Central memory CD8-positive, alpha-beta T cell (primary cell): Measurements from ENCODE around the gene FHOD1.

ENCODE experiments used
- ATAC-seq: fragments of 150-1000 bp; cut with Tn5 transposase; replicated peaks from 2 replicates; pipeline ENCODE4 v1.10.0; 2022; ENCODE audit warnings: mild to moderate bottlenecking, moderate FRiP score, moderate number of reproducible peaks; ENCODE audit not compliant: poor library complexity, severe bottlenecking; ENCODE audit errors: extremely low read depth
- DNase-seq, 2 donors: peaks; one replicate each; pipeline ENCODE4 v3.0.0; 2021; ENCODE audit warnings: low spot score in 2 of 2
- H3K27ac Mint-ChIP-seq: one replicate; pipeline ENCODE4 v1.8.0; 2022; ENCODE audit warnings: low read depth, mild to moderate bottlenecking, moderate library complexity, mixed read lengths
- H3K27me3 Mint-ChIP-seq: one replicate; pipeline ENCODE4 v1.8.0; 2022; ENCODE audit warnings: mixed read lengths
- H3K36me3 Mint-ChIP-seq: one replicate; pipeline ENCODE4 v1.8.0; 2022; ENCODE audit warnings: mild to moderate bottlenecking, moderate library complexity, mixed read lengths; ENCODE audit not compliant: insufficient read depth
- H3K4me1 Mint-ChIP-seq: one replicate; pipeline ENCODE4 v1.8.0; 2022; ENCODE audit warnings: mixed read lengths
- H3K4me3 Mint-ChIP-seq: one replicate; pipeline ENCODE4 v1.8.0; 2022; ENCODE audit warnings: mild to moderate bottlenecking, moderate library complexity, mixed read lengths
- H3K9me3 Mint-ChIP-seq: one replicate; pipeline ENCODE4 v1.8.0; 2022; ENCODE audit warnings: mixed read lengths

The FHOD1 gene

DNA sequence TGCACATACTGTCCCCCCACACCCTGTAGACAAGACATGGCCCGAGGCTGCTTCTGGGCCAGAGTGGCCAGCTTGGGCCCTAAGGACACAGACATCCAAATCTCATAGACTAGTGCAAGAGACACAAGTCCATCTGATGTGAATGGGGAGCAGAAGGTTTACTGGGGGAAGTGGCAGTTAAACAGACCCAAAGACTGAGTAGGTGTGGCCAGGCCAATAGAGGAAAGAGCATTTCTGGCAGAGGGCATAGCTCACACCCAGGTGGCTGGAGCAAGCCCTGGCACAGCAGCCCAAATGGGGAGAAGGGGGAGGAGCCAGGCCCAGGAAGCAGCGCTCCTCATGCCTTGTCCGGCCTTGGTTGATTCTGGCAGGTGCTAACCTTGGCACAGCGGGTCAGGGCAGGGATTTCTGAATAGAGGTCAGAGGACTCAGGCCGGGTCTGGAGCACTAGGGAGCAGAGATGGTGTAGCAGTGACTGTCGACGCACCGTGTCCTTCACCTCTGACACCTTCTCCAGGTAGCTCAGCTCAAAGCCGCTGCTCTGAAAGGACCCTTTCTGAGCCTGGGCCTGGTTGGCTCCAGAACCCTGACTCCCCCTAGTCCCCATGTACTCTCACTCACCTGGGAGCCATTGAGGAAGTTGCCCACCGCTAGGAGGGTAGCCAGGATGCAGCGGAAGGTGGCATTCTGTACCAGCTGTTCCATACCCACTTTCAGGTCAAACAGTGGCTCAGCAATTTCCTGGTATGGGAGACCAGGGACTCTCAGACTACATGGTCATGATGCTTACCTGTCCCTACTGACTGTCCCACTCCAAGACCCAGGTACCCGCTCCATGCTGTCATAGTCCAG lies 16.2 kb downstream of the FHOD1 start:
- H3K4me3 Mint-ChIP-seq, result no peak overlapping the region

DNA sequence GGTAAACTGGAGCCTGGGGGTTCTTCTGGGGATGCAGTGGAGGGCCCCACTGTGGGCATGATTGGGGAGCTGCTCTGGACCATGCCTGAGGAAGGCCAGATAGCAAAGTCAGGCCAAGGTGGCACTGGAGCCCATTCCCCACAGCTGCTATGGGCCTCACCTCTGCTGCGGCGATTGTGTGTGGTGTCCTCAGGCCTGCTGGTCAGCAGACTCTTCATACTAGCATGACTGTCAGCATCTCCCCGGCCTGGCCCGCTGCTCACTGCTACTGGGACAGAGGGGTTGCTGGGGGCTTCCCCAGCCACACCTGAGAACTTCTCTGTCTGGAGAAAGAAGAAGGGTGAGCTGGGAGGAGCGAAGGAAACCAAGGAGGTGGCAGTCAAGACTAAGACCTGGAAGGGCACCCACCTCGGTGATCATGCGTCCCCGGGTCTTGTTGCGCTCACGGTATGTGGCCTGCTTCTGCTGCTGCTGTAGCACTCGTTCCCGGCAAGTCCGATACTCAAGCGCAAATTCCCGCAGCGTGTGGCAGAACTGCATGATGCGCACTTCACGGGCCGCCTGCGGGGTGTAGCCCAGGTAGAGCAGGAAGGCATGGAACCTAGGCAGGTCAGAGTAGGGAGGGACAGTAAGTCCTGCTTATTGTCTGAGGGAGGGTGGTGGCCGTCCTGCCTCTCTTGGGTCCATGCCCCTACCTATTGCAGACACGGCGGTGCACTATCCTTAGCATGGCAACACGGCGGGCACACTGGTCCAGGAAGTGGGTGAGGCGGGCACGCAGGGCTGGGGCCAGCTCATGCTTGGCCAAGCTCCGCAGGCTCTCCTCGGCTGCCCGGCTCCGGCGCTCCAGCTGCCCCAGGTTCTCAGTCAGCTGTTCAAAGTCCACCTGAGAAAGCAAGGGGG lies 17.1 kb downstream of the FHOD1 start:
- no peaks in the 10 kb centered on the region for H3K27me3 Mint-ChIP-seq
- H3K4me1 Mint-ChIP-seq, result peaks cover 33% of the 10 kb centered on the region
- peaks cover 25% of the 10 kb centered on the region for H3K36me3 Mint-ChIP-seq
- H3K9me3 Mint-ChIP-seq, result no peaks in the 10 kb centered on the region
- DNase-seq (no peak), ATAC-seq (no peak)
- H3K4me3 Mint-ChIP-seq, result no peak overlapping the region
- no peak overlapping the region for H3K27ac Mint-ChIP-seq

More for the DNA sequence above, 16.2 kb downstream of the FHOD1 start:
- Mint-ChIP-seq H3K27ac (no peak overlapping the region), H3K36me3 (peaks cover 23% of the 10 kb centered on the region), H3K4me1 (peaks cover 27% of the 10 kb centered on the region), H3K27me3 (no peaks in the 10 kb centered on the region), H3K9me3 (no peaks in the 10 kb centered on the region)
- ATAC-seq (no peak), DNase-seq (no peak)

DNA sequence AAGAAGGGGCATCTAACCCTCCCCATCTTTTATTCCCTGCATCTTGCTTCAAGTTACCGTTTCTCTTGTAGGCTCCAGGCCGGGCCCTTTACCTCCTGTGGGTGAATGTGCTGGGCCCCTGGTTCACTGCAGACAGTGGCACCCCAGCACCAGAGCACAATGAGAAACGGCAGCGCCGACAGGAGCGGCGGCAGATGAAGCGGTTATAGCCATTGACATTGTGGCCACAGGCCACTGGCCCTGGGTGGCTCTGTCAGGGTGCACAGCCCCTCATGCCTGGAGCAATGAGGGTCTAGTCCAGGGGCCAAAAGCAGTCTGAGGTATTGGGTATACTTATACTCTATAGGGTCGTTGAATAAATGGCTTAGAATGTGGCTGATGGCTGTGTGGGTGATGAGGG lies 18.4 kb downstream of the FHOD1 start:
- Mint-ChIP-seq H3K9me3 (no peaks in the 10 kb centered on the region), H3K27ac (no peak overlapping the region), H3K4me3 (peak overlapping the region; percentile 100), H3K4me1 (peaks cover 34% of the 10 kb centered on the region), H3K27me3 (no peaks in the 10 kb centered on the region), H3K36me3 (peaks cover 20% of the 10 kb centered on the region)
- DNase-seq (no peak), ATAC-seq (no peak)

DNA sequence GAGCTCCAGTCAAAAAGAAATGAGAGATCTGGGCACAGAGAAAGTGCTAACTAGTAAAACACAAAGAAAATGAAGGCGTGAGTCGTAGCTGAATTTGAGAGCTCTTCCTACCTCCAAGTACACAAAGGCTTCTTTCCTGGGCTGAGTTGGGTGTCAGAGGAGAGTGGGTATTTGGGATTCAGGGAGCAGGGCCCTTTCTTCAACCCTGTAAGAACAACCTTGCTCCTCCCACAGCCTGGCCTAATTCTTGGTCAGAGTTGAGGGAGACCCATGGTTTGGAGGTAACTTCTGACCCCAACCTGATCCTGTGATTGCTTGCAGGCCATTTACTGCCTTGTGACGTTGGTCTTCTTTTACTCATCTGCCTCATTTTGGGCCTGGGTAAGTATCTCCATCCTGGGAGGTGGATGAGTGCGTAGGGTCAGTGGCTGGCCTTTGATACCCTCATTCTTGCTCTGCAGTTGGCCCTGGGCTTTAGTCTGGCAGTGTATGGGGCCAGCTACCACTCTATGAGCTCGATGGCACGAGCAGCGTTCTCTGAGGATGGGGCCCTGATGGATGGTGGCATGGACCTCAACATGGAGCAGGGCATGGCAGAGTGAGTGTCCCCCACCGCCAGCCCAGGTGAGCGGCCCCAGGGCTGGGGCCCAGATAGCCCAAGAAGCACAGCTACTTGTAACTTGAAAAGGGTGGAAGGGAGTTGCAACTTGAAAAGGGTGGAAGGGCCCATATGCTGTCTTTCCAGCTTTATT lies 19.1 kb downstream of the FHOD1 start:
- DNase-seq, result no peak
- Mint-ChIP-seq H3K9me3 (no peaks in the 10 kb centered on the region), H3K27me3 (no peaks in the 10 kb centered on the region), H3K4me1 (peaks cover 34% of the 10 kb centered on the region), H3K36me3 (peaks cover 18% of the 10 kb centered on the region), H3K4me3 (peak overlapping the region; percentile 100), H3K27ac (peak overlapping the region; percentile 98)
- ATAC-seq, result no peak

DNA sequence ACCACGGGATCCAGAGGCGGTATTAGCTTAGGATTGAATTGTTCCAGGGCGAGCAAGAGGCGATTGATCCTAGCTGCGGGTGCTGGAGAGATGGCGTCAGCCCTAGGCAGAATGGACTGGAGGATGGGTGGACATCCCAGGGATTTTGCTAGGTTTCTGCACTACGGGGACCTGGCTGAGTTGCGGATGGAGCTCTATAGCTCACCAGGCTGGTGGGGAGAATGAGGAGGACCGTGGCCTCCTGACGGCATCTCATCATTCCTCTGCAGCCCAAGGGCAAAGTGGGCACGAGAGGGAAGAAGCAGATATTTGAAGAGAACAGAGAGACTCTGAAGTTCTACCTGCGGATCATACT lies 19.7 kb downstream of the FHOD1 start:
- Mint-ChIP-seq H3K9me3 (no peaks in the 10 kb centered on the region), H3K36me3 (peaks cover 18% of the 10 kb centered on the region), H3K27me3 (no peaks in the 10 kb centered on the region), H3K4me1 (peaks cover 34% of the 10 kb centered on the region), H3K27ac (peak overlapping the region; percentile 98), H3K4me3 (peak overlapping the region; percentile 100)
- no peak for ATAC-seq
- DNase-seq, result no peak

DNA sequence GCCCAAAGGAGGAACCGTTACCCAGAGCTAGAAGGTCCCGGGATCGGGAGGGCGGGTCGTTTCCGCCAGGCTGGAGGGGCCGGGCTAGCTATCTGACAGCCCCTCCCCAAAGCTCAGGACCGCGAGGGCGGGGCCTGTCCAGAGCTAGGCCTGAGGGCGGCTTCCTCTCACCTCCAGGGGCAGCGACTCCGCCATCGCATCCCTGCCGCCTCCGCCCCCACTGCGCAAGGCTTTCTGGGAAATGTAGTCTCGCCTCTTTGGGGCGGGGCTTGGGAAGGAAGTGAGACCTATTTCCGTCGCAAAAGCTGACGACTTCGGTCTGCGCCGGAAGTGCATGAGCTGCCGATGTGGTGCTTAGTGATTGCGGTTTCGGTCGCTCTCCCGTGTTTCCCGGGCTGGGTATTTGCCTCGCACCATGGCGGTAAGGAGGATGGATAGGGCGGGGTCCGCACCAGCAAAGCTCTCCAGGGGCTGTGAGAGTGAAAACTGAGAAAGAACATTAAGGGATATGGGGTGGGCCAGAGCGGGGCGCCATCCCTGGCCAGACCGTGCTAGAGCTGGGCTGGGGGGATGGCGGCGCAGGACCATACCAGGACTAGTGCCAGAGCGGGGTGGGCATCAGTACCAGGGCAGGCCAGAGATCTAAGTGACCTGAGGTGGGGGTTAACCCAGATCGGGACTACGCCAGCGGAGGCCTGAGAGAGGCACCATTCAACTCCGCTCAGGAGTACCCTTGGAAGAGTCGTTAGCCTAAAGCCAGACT lies 20.3 kb downstream of the FHOD1 start, which contains the start of gene TMEM208:
TSS of gene TMEM208 (plus strand) at position 327 of the 763 bp plus-strand sequence. CDS start at position 416, 89 bp downstream.
- DNase-seq, result peak; percentile 97 to 99
- H3K4me3 Mint-ChIP-seq, result peak within 1 kb of the TSS; percentile 100
- no peaks in the 10 kb centered on the region for H3K9me3 Mint-ChIP-seq
- no peaks in the 10 kb centered on the region for H3K27me3 Mint-ChIP-seq
- H3K4me1 Mint-ChIP-seq, result peaks cover 34% of the 10 kb centered on the region
- H3K36me3 Mint-ChIP-seq, result peaks cover 18% of the 10 kb centered on the region
- peak; percentile 93 for ATAC-seq
- H3K27ac Mint-ChIP-seq, result peak within 1 kb of the TSS; percentile 98

DNA sequence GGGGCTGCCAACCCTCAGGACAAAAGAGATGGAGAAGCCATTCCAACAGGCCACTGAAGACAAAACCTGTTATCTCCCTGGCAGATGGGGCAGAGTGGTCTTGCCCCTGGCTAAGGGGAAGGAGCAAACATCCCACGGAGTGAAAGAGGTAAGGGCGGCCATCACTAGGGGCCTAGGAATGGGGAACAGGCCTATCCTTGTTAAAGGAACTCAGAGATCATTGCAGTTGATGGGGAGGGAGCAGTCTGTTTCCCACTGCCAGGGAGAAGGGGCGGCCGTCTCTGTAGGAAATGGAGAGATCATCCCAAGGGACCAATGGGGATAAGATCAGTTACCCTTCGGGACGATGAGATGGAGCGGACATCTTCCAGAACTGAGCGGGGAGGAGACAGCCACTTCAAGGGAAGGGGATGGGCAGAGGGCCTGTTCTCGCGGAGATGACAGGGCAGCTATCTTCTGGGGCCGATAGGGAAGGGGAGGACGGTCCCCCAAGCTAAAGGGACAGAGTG lies 20.9 kb downstream of the FHOD1 start:
- peak overlapping the region; percentile 98 for H3K27ac Mint-ChIP-seq
- ATAC-seq, result no peak
- peaks cover 18% of the 10 kb centered on the region for H3K36me3 Mint-ChIP-seq
- DNase-seq, result no peak
- peak overlapping the region; percentile 100 for H3K4me3 Mint-ChIP-seq
- peaks cover 34% of the 10 kb centered on the region for H3K4me1 Mint-ChIP-seq
- no peaks in the 10 kb centered on the region for H3K9me3 Mint-ChIP-seq
- no peaks in the 10 kb centered on the region for H3K27me3 Mint-ChIP-seq

DNA sequence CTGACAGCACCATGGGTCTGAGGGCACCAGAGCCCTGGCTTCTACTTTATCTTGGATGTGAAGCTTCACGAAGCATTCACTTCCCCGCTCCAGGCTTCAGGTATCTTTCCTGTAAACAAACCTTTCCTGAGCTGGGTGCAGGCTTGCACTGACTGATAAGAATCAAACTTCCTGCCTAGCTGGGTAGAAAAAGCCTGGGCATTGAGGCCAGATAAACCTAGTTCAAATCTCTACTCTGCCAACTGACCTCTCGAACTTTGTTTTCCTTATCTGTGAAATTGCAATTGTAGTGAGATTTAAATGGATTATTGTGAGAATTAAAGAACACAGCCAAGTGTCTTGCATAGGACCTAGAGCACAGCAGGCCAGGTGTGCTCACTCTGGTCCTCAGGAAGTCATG lies 23.3 kb downstream of the FHOD1 start:
- Mint-ChIP-seq H3K27me3 (no peaks in the 10 kb centered on the region), H3K4me1 (peaks cover 34% of the 10 kb centered on the region), H3K4me3 (no peak overlapping the region), H3K9me3 (no peaks in the 10 kb centered on the region), H3K36me3 (peaks cover 16% of the 10 kb centered on the region), H3K27ac (no peak overlapping the region)
- ATAC-seq (no peak), DNase-seq (no peak)

DNA sequence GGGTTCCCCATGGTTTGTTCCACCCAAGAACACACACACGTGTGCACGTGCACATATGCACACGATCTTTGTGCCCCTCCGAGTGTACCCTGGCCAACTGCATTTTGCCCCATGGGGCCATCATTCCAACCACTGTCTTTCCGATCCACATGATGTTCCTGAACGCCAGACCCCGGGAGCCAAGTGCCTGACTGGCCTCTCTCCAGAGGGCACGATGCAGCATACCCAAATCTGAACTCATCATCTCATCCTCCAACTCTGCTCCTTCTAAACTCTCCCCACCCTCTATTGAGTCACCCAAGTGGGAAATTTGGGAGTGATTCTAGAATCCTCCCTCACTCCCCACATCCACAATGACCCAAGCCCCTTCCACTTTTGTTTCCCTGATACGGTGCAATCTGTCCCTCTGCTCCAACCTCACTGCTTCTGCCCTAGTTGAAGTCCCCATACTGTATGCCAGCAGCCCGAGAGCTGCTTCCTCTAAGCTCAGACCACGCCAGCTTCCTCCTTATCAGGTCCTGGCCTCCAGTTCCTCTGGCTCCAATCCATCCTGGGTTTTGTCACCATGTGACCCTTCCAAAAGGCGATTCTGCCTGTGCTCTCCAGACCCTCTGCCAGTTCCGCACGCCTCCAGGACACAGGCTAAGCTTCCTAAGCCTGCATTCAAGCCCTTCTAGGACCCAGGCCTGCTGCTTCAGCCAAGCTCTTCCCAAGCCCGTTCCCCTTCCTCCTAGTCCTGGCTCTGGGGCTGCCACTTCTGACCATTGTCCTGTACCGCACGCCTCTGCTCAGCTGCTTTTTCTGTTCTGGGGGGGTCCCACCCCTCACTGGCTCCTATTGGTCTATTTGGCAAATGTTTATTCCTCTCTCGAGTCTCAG lies 30.4 kb downstream of the FHOD1 start:
- no peak for DNase-seq
- no peaks in the 10 kb centered on the region for H3K9me3 Mint-ChIP-seq
- no peak for ATAC-seq
- no peaks in the 10 kb centered on the region for H3K36me3 Mint-ChIP-seq
- H3K27me3 Mint-ChIP-seq, result no peaks in the 10 kb centered on the region
- H3K4me3 Mint-ChIP-seq, result no peak overlapping the region
- H3K27ac Mint-ChIP-seq, result no peak overlapping the region
- H3K4me1 Mint-ChIP-seq, result no peaks in the 10 kb centered on the region

DNA sequence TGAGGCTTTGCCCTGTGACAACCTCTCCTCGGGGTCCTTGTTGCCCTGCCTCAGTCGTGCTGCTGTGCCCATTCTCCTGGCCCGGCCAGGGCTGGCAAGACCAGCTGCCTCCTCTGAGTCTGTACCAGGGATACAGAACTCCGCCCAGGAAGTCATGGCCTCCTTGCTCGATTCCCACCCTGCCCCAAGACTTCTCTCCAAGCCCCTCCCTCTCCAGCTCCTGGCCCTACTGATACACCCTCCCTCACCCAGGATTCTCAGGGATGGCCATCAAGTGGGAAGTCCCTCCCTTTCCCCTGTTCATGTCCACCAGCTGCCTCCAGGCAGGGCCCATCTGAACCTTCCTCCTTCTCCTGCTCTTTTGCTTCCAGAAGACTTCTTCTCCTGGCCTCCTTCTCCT lies 31.6 kb downstream of the FHOD1 start:
- H3K27me3 Mint-ChIP-seq, result no peaks in the 10 kb centered on the region
- H3K4me3 Mint-ChIP-seq, result no peak overlapping the region
- no peaks in the 10 kb centered on the region for H3K36me3 Mint-ChIP-seq
- no peaks in the 10 kb centered on the region for H3K4me1 Mint-ChIP-seq
- peak overlapping the region; percentile 58 for H3K27ac Mint-ChIP-seq
- DNase-seq (no peak), ATAC-seq (no peak)
- no peaks in the 10 kb centered on the region for H3K9me3 Mint-ChIP-seq
